Measurements from ENCODE around the gene EPM2A.

DNA sequence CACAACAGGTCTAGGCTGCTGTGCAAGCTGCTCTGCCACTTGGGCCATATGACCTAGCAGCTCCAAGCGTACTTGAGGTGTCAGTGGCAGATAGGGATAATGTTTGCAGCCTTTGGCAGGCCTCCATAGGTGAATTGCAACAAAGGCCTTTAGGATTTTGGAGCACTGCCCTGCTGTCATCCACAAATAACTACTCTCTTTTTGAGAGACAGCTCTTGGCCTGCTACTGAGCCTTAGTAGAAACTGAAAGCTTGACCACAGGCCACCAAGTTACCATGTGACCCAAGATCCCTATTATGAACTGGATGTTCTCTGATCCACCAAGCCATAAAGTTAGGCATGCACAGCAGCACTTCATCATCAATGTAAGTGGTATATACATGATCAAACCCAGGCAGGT lies 49.4 kb upstream of the EPM2A start:
- TF ChIP-seq, protein P1, sequence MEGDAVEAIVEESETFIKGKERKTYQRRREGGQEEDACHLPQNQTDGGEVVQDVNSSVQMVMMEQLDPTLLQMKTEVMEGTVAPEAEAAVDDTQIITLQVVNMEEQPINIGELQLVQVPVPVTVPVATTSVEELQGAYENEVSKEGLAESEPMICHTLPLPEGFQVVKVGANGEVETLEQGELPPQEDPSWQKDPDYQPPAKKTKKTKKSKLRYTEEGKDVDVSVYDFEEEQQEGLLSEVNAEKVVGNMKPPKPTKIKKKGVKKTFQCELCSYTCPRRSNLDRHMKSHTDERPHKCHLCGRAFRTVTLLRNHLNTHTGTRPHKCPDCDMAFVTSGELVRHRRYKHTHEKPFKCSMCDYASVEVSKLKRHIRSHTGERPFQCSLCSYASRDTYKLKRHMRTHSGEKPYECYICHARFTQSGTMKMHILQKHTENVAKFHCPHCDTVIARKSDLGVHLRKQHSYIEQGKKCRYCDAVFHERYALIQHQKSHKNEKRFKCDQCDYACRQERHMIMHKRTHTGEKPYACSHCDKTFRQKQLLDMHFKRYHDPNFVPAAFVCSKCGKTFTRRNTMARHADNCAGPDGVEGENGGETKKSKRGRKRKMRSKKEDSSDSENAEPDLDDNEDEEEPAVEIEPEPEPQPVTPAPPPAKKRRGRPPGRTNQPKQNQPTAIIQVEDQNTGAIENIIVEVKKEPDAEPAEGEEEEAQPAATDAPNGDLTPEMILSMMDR (IDR thresholded peaks at IDR 0.05): no peak
- TF ChIP-seq EP300 (IDR thresholded peaks at IDR 0.05): no peak
- no peak for TF ChIP-seq POLR2AphosphoS5 (IDR thresholded peaks at IDR 0.05)
- TF ChIP-seq POLR2A (IDR thresholded peaks at IDR 0.05): no peak

Measured in stomach (tissue), 4 donors.